ENCODE measurements around the gene DMAC2. TPM values are rescaled to one million over a fixed set of nuclear protein-coding genes. Genes with fewer than 3 reads are reported as not detected.

DMAC2 gene
- total RNA-seq, 4 donors from 2014 or later: 37.6 to 67.0 (median 51.4) TPM

- WGBS, 2 donors (ENCODE audit: low coverage in 1 of 2): 83% methylated on average over 1 of the region's 6 CpGs; no CpG with 5 or more reads in 1 of the 2 donors
- Histone ChIP-seq H3K27me3 (no peaks in the 10 kb centered on the region), H3K4me3 (no peak overlapping the region), H3K9me3 (no peaks in the 10 kb centered on the region), H3K4me1 (peaks cover 0 to 84% (median 4%) of the 10 kb centered on the region in 3 donors), H3K27ac (no peak overlapping the region), H3K36me3 (peaks cover 0 to 40% of the 10 kb centered on the region in 2 donors)
- TF ChIP-seq POLR2A (IDR thresholded peaks at IDR 0.05) (no peak), POLR2AphosphoS5 (IDR thresholded peaks at IDR 0.05) (no peak), EP300 (IDR thresholded peaks at IDR 0.05) (no peak)
- TF ChIP-seq, protein P1, sequence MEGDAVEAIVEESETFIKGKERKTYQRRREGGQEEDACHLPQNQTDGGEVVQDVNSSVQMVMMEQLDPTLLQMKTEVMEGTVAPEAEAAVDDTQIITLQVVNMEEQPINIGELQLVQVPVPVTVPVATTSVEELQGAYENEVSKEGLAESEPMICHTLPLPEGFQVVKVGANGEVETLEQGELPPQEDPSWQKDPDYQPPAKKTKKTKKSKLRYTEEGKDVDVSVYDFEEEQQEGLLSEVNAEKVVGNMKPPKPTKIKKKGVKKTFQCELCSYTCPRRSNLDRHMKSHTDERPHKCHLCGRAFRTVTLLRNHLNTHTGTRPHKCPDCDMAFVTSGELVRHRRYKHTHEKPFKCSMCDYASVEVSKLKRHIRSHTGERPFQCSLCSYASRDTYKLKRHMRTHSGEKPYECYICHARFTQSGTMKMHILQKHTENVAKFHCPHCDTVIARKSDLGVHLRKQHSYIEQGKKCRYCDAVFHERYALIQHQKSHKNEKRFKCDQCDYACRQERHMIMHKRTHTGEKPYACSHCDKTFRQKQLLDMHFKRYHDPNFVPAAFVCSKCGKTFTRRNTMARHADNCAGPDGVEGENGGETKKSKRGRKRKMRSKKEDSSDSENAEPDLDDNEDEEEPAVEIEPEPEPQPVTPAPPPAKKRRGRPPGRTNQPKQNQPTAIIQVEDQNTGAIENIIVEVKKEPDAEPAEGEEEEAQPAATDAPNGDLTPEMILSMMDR (IDR thresholded peaks at IDR 0.05): no peak
- ATAC-seq: no peak
Observed at GRCh38 chr19:41405776-41406175, 33.9 kb downstream of the DMAC2 start.

GRCh38 chr19:41403181-41403970, 36.3 kb downstream of the DMAC2 start:
- no peaks in the 10 kb centered on the region for H3K27me3 ChIP-seq
- no peak overlapping the region for H3K4me3 ChIP-seq
- H3K36me3 ChIP-seq: peaks cover 0 to 40% of the 10 kb centered on the region in 2 donors
- TF ChIP-seq POLR2AphosphoS5 (IDR thresholded peaks at IDR 0.05) (no peak), EP300 (IDR thresholded peaks at IDR 0.05) (no peak), POLR2A (IDR thresholded peaks at IDR 0.05) (no peak)
- TF ChIP-seq, protein P1 (IDR thresholded peaks at IDR 0.05): no peak
- peaks cover 3 to 82% (median 4%) of the 10 kb centered on the region in 3 donors for H3K4me1 ChIP-seq
- no peak overlapping the region for H3K27ac ChIP-seq
- H3K9me3 ChIP-seq: no peaks in the 10 kb centered on the region
- no peak for ATAC-seq
- WGBS, 2 donors (ENCODE audit: low coverage in 1 of 2): 57 to 95% methylated on average over 4 to 7 of the region's 12 CpGs

GRCh38 chr19:41402010-41402409, 37.7 kb downstream of the DMAC2 start:
- Histone ChIP-seq H3K27me3 (no peaks in the 10 kb centered on the region), H3K27ac (no peak overlapping the region), H3K4me1 (peaks cover 4 to 83% (median 5%) of the 10 kb centered on the region in 3 donors), H3K4me3 (no peak overlapping the region), H3K36me3 (peaks cover 0 to 40% of the 10 kb centered on the region in 2 donors), H3K9me3 (no peaks in the 10 kb centered on the region)
- WGBS, 2 donors (ENCODE audit: low coverage in 1 of 2): 73 to 80% methylated on average over 3 of the region's 3 CpGs
- TF ChIP-seq, protein P1 (IDR thresholded peaks at IDR 0.05): no peak
- TF ChIP-seq POLR2A (IDR thresholded peaks at IDR 0.05) (no peak), EP300 (IDR thresholded peaks at IDR 0.05) (no peak), POLR2AphosphoS5 (IDR thresholded peaks at IDR 0.05) (no peak)
- ATAC-seq: no peak

DNA sequence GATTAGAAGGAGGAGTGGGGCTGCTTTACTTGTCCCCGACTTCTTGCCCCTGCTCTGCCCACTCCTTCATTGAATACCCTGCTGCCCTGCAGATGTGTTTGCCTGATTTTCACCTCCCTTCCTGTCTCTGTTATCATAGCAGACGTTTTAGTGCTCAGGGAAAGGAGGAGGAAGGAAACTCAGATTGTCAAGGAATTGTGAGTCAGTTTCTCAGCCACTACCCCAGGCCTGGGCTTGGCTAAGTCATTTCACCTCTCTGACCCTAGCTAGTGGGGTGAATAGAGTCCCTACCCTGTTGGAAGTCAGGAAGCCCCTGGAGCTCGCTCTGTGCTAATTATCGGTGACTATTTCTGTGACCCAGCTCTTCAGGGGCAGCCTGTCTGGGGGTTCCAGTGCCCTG, 38.2 kb downstream of the DMAC2 start:
- H3K36me3 ChIP-seq: peaks cover 0 to 40% of the 10 kb centered on the region in 2 donors
- WGBS, 2 donors (ENCODE audit: low coverage in 1 of 2): 42 to 63% methylated on average over 2 of the region's 4 CpGs
- H3K9me3 ChIP-seq: no peaks in the 10 kb centered on the region
- peak overlapping the region in 1 of 4 donors; percentile 23 for H3K27ac ChIP-seq
- TF ChIP-seq EP300 (IDR thresholded peaks at IDR 0.05) (no peak), POLR2AphosphoS5 (IDR thresholded peaks at IDR 0.05) (no peak), POLR2A (IDR thresholded peaks at IDR 0.05) (no peak)
- TF ChIP-seq, protein P1 (IDR thresholded peaks at IDR 0.05): no peak
- no peak for ATAC-seq
- H3K4me1 ChIP-seq: peaks cover 4 to 83% (median 10%) of the 10 kb centered on the region in 3 donors
- no peak overlapping the region for H3K4me3 ChIP-seq
- no peaks in the 10 kb centered on the region for H3K27me3 ChIP-seq

DNA sequence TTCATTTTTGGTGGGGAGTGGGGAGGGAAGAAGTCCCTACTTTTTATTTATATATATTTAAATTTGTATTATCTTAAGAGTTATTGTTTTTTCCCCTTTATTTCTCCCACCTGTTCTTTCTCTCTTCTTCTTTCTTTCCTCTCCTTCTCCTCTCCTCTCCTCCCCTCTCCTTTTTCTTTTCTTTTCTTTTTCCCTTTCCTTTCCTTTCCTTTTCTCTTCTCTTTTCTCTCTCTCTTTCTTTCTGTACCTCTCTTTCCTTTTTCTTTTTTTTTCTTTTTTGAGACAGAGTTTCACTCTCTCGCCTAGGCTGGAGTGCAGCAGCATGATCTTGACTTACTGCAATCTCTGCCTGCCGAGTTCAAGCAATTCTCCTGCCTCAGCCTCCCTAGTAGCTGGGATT, 40.2 kb downstream of the DMAC2 start:
- no peak for TF ChIP-seq EP300 (IDR thresholded peaks at IDR 0.05)
- TF ChIP-seq POLR2A (IDR thresholded peaks at IDR 0.05): no peak
- peaks cover 4 to 80% (median 11%) of the 10 kb centered on the region in 3 donors for H3K4me1 ChIP-seq
- no peak for ATAC-seq
- H3K27me3 ChIP-seq: no peaks in the 10 kb centered on the region
- no peak overlapping the region for H3K4me3 ChIP-seq
- peaks cover 0 to 30% of the 10 kb centered on the region in 2 donors for H3K36me3 ChIP-seq
- H3K27ac ChIP-seq: no peak overlapping the region
- 83 to 100% methylated on average over 1 of the region's 2 CpGs for WGBS, 2 donors (ENCODE audit: low coverage in 1 of 2)
- H3K9me3 ChIP-seq: no peaks in the 10 kb centered on the region
